Ureter (tissue), 1 donor: ENCODE data around the gene OR52R1. TPM values are rescaled to one million over a fixed set of nuclear protein-coding genes. Genes with fewer than 3 reads are reported as not detected.

Source experiments
- total RNA-seq: library from RNA; stranded (reverse); gene quantifications from one replicate; pipeline ENCODE4 v1.2.4, GENCODE V29; 2023
- donor health status: DM: yes; HTN: yes; CAD: no.

The OR52R1 gene
- total RNA-seq, 1 donor from 2014 or later: not detected

Other genes with a start within 250 kb of the OR52R1 start
- not detected for gene OR52I2, start 222.6 kb downstream of the OR52R1 start, total RNA-seq
- not detected for gene OR52I1, start 210.3 kb downstream of the OR52R1 start, total RNA-seq
- gene TRIM68, start 196.1 kb downstream of the OR52R1 start, total RNA-seq: 28.9 TPM
- gene OR51D1, start 166.9 kb downstream of the OR52R1 start, total RNA-seq: not detected
- 0.86 TPM for gene OR51E1, start 160.4 kb downstream of the OR52R1 start, total RNA-seq
- gene OR51E2, start 106.5 kb downstream of the OR52R1 start, total RNA-seq: 7.4 TPM
- not detected for gene MMP26, start 99.6 kb downstream of the OR52R1 start, total RNA-seq
- not detected for gene OR51F1, start 34.4 kb downstream of the OR52R1 start, total RNA-seq
- not detected for gene OR51F2, start 16.9 kb upstream of the OR52R1 start, total RNA-seq
- not detected for gene OR51S1, start 44.8 kb upstream of the OR52R1 start, total RNA-seq
- gene OR51T1, start 77.5 kb upstream of the OR52R1 start, total RNA-seq: not detected
- gene OR51A7, start 99.4 kb upstream of the OR52R1 start, total RNA-seq: not detected
- not detected for gene OR51G2, start 115.0 kb upstream of the OR52R1 start, total RNA-seq
- gene OR51G1, start 120.0 kb upstream of the OR52R1 start, total RNA-seq: not detected
- not detected for gene OR51A4, start 143.2 kb upstream of the OR52R1 start, total RNA-seq
- not detected for gene OR51A2, start 151.3 kb upstream of the OR52R1 start, total RNA-seq
- not detected for gene OR51L1, start 190.5 kb upstream of the OR52R1 start, total RNA-seq
- not detected for gene OR52J3, start 242.1 kb upstream of the OR52R1 start, total RNA-seq